ENCODE data around the gene MORC4. TPM values are rescaled to one million over a fixed set of nuclear protein-coding genes. Genes with fewer than 3 reads are reported as not detected.

The MORC4 gene
- polyA plus RNA-seq, 3 donors, result 21.1 to 23.8 (median 21.2) TPM

Other genes starting within 250 kb of the MORC4 start
- 1 to 10 TPM; 5.2 to 6.3 (median 5.3) TPM for gene TBC1D8B, start 197.5 kb downstream of the MORC4 start, polyA plus RNA-seq (ENCODE audit: insufficient read length in 3 of 3)
- gene RIPPLY1, start 96.9 kb downstream of the MORC4 start, polyA plus RNA-seq (ENCODE audit: insufficient read length in 3 of 3), result 1 to 10 TPM; 2.6 to 3.5 (median 3.0) TPM
- 10 to 100 TPM; 56.8 to 77.4 (median 58.8) TPM for gene CLDN2, start 79.8 kb downstream of the MORC4 start, polyA plus RNA-seq (ENCODE audit: insufficient read length in 3 of 3)
- 10 to 100 TPM; 21.1 to 23.4 (median 21.2) TPM for gene RBM41, start 118.6 kb upstream of the MORC4 start, polyA plus RNA-seq (ENCODE audit: insufficient read length in 3 of 3)
- gene NUP62CL, start 206.2 kb upstream of the MORC4 start, polyA plus RNA-seq (ENCODE audit: insufficient read length in 3 of 3), result 10 to 100 TPM; 10.7 to 15.0 (median 13.5) TPM
- under 1 TPM; 0.10 to 0.15 (median 0.10) TPM for gene DNAAF6, start 206.4 kb upstream of the MORC4 start, polyA plus RNA-seq (ENCODE audit: insufficient read length in 3 of 3)